ENCODE data around the gene FOSB. TPM values are rescaled to one million over a fixed set of nuclear protein-coding genes. Genes with fewer than 3 reads are reported as not detected.

The FOSB gene
- total and polyA plus RNA-seq, 9 of the 15 experiments (the other 6 are each of a cell fraction or from before 2014, with no cell fraction given): 0.11 to 2.7 (median 0.73) TPM

DNA sequence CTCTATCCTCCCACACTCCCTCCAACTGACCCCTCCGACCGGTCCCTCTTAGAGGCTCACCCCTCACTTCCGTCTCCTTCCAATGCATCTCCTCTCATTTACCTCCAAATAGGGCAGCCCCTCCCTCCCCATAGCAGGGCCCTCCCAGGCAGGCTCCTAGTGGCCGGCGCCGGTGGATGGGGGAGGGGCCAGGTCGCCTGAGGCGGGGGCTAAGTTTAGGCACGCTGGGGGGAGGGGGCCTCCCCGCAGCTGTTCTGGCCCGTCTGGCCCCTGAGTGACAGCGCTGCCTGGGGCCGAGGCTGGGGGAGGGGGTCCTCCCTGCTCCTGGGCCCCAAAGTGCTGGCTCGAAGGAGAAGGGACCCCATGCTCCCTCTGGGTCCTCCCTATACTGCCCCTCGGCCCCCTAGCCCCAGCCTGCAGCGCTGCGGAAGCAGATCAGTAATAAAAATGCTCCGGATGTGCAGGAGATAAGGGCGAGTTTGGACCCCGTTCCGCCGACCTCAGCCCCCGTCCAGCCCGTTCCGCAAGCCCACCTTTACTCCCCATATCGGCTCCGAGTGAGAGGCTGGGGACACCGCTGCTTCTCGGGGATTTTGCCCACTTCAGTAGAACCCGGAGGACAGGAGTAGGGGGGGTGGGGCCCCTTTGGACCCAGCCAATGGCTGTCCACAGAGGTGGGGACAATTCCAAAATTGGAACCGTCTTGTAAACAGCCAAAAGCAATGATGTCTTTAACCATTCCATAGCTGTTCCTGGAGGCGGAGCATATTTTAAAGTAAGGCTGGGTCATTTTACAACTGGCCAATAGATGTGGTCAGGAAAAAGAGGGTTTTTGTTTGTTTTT, 25.1 kb downstream of the FOSB start (continued):
- TF ChIP-seq, protein P1, sequence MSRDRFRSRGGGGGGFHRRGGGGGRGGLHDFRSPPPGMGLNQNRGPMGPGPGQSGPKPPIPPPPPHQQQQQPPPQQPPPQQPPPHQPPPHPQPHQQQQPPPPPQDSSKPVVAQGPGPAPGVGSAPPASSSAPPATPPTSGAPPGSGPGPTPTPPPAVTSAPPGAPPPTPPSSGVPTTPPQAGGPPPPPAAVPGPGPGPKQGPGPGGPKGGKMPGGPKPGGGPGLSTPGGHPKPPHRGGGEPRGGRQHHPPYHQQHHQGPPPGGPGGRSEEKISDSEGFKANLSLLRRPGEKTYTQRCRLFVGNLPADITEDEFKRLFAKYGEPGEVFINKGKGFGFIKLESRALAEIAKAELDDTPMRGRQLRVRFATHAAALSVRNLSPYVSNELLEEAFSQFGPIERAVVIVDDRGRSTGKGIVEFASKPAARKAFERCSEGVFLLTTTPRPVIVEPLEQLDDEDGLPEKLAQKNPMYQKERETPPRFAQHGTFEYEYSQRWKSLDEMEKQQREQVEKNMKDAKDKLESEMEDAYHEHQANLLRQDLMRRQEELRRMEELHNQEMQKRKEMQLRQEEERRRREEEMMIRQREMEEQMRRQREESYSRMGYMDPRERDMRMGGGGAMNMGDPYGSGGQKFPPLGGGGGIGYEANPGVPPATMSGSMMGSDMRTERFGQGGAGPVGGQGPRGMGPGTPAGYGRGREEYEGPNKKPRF (IDR thresholded peaks at IDR 0.05; ENCODE audit: low read depth, low read length): no peak
- TF ChIP-seq PHB2 (IDR thresholded peaks at IDR 0.05; ENCODE audit: low read depth) (no peak), HNRNPUL1 (IDR thresholded peaks at IDR 0.05; ENCODE audit: low read length) (no peak), ZNF134 (CRISPR knock-in tag; conservative IDR thresholded peaks at IDR 0.05) (no peak), ZNF324 (CRISPR knock-in tag; IDR thresholded peaks at IDR 0.05) (no peak), KDM4B (IDR thresholded peaks at IDR 0.05; ENCODE audit: borderline replicate concordance in 2 of 2, low read depth in 1 of 2) (peak in 1 of 2 experiments; percentile 33; a peak in 1 of 4 replicates), BRD9 (IDR thresholded peaks at IDR 0.05; ENCODE audit: low read depth, partially characterized antibody) (peak; percentile 30), TCF7L2 (IDR thresholded peaks at IDR 0.05; ENCODE audit: low read depth, low read length) (no peak), U2AF1 (optimal IDR thresholded peaks at IDR 0.05; ENCODE audit: low read depth, low read length) (no peak), GTF2F1 (IDR thresholded peaks at IDR 0.05; ENCODE audit: low read depth, low read length) (no peak), ADNP (tag; IDR thresholded peaks at IDR 0.05) (no peak; the same call in 1 of the 2 replicates), JUNB (CRISPR knock-in tag; conservative IDR thresholded peaks at IDR 0.05) (no peak), SIX5 (IDR thresholded peaks at IDR 0.05; ENCODE audit: borderline replicate concordance in 1 of 2, insufficient read depth in 1 of 2, low read depth in 1 of 2, low read length in 2 of 2) (no peak), SAFB2 (IDR thresholded peaks at IDR 0.05; ENCODE audit: borderline replicate concordance, low read depth, low read length, severe bottlenecking) (no peak), HDAC2 (IDR thresholded peaks at IDR 0.05) (no peak), SOX6 (IDR thresholded peaks at IDR 0.05) (no peak), FOS (IDR thresholded peaks at IDR 0.05; ENCODE audit: extremely low read depth, insufficient read length) (no peak), TCF3 (CRISPR knock-in tag; IDR thresholded peaks at IDR 0.05) (peak; percentile 31; the same call in 1 of the 2 replicates), CHCHD3 (CRISPR knock-in tag; IDR thresholded peaks at IDR 0.05) (no peak), ASH1L (IDR thresholded peaks at IDR 0.05; ENCODE audit: borderline replicate concordance, low read depth, partially characterized antibody) (no peak), ZBTB8A (IDR thresholded peaks at IDR 0.05; ENCODE audit: partially characterized antibody) (no peak), ZNF384 (IDR thresholded peaks at IDR 0.05; ENCODE audit: low read depth, low read length) (no peak), IRF2 (CRISPR knock-in tag; IDR thresholded peaks at IDR 0.05) (no peak), TAF1 (IDR thresholded peaks at IDR 0.05; ENCODE audit: control insufficient read depth, extremely low read depth, insufficient read depth, low read length, severe bottlenecking) (peak; percentile 29), NEUROD1 (IDR thresholded peaks at IDR 0.05; ENCODE audit: borderline replicate concordance, low read depth, low read length, partially characterized antibody) (peak; percentile 8)
- TF ChIP-seq, protein P2, sequence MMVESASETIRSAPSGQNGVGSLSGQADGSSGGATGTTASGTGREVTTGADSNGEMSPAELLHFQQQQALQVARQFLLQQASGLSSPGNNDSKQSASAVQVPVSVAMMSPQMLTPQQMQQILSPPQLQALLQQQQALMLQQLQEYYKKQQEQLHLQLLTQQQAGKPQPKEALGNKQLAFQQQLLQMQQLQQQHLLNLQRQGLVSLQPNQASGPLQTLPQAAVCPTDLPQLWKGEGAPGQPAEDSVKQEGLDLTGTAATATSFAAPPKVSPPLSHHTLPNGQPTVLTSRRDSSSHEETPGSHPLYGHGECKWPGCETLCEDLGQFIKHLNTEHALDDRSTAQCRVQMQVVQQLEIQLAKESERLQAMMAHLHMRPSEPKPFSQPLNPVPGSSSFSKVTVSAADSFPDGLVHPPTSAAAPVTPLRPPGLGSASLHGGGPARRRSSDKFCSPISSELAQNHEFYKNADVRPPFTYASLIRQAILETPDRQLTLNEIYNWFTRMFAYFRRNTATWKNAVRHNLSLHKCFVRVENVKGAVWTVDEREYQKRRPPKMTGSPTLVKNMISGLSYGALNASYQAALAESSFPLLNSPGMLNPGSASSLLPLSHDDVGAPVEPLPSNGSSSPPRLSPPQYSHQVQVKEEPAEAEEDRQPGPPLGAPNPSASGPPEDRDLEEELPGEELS (CRISPR knock-in tag; IDR thresholded peaks at IDR 0.05; ENCODE audit: borderline replicate concordance): no peak
